Transverse colon (tissue), 4 donors: ENCODE results near the gene LRBA. TPM values are rescaled to one million over a fixed set of nuclear protein-coding genes. Genes with fewer than 3 reads are reported as not detected.

ENCODE experiments used
- DNase-seq: peaks from one replicate; pipeline ENCODE4 v3.0.0-alpha.2; 2019
- H3K27ac ChIP-seq, 4 donors: fragments of 200-600 bp; sonication (generic); 2 replicates each; pipeline ENCODE4 v1.5.1; 2016 to 2018; ENCODE audit warnings: inconsistent platforms in 4 of 4
- H3K27me3 ChIP-seq: fragments of 200-600 bp; sonication (generic); 2 replicates; pipeline ENCODE4 v1.5.1; 2017; ENCODE audit warnings: inconsistent platforms
- H3K36me3 ChIP-seq, 4 donors: fragments of 200-600 bp; sonication (generic); 2 replicates each; pipeline ENCODE4 v1.5.1; 2017 to 2019; ENCODE audit warnings: inconsistent platforms in 4 of 4
- H3K4me1 ChIP-seq, 4 donors: fragments of 200-600 bp; sonication (generic); 2 replicates each; pipeline ENCODE4 v1.5.1; 2017 to 2020; ENCODE audit warnings: inconsistent platforms in 4 of 4
- H3K4me3 ChIP-seq, 4 donors: fragments of 200-600 bp; sonication (generic); 1 replicate in 1 of 4; 2 replicates in 3 of 4; pipeline versions ENCODE4 v1.5.1 to v1.6.1; 2017 to 2019; ENCODE audit warnings: inconsistent platforms in 4 of 4
- H3K9me3 ChIP-seq, 2 donors: fragments of 200-600 bp; sonication (generic); 2 replicates each; pipeline ENCODE4 v1.5.1; 2017 to 2019; ENCODE audit warnings: inconsistent platforms in 2 of 2
- CTCF ChIP-seq, 5 experiments: fragments of 200-600 bp in 3 of 5; fragments of 450-650 bp in 2 of 5; sonication (generic) in 3 of 5; IDR thresholded peaks; 1 replicate in 2 of 5; 2 replicates in 3 of 5; pipeline ENCODE4 v1.5.1; 2016 to 2017; ENCODE audit warnings: antibody characterized with exemption in 5 of 5, inconsistent platforms in 3 of 5, mild to moderate bottlenecking in 2 of 5, moderate library complexity in 1 of 5
- EP300 ChIP-seq: sonication (generic); formaldehyde crosslinking; IDR thresholded peaks from one replicate; pipeline ENCODE4 v1.6.1; 2017; ENCODE audit warnings: antibody characterized with exemption, low read depth
- POLR2A ChIP-seq: fragments of 450-650 bp; IDR thresholded peaks from one replicate; pipeline ENCODE4 v1.6.1; 2016; ENCODE audit warnings: antibody characterized with exemption, mild to moderate bottlenecking, moderate library complexity
- POLR2AphosphoS5 ChIP-seq, 3 donors: sonication (generic); formaldehyde crosslinking; IDR thresholded peaks; one replicate each; pipeline ENCODE4 v1.6.1; 2016; ENCODE audit warnings: antibody characterized with exemption in 3 of 3
- WGBS, 2 donors: methylation state at CpG; one replicate each; pipeline ENCODE4 v1.1.5; 2018; ENCODE audit warnings: low coverage in 1 of 2; 5-methylcytosine and 5-hydroxymethylcytosine counted together
- in situ Hi-C, 4 donors: fragments of 200-750 bp; cut with MboI; loops; one replicate each; pipeline versions ENCODE4 v1.15.0 to v1.15.1; 2017; ENCODE audit warnings: low sequenced_read_pairs in 3 of 4, low pct_ligation_motif_present in 1 of 4, low pct_unique_long_range_greater_than_20kb in 1 of 4
- intact Hi-C: fragments of 100-400 bp; cut with DNase I; formaldehyde crosslinking; loops from one replicate; pipeline ENCODE4 v1.15.1; 2023; ENCODE audit warnings: low total_unique reads
- total RNA-seq, 4 donors: library from RNA; depleted of rRNA; stranded (reverse); fragments of >200 nt; gene quantifications; one replicate each; pipeline ENCODE4 v1.1.0, GENCODE V29; 2016

Gene LRBA
- total RNA-seq, 4 donors from 2014 or later = 82.7 to 125 (median 112) TPM

GRCh38 chr4:150862829-150863228, 152.3 kb downstream of the LRBA start:
- Histone ChIP-seq H3K4me1 (peaks cover 0 to 8% (median 0%) of the 10 kb centered on the region in 4 donors), H3K9me3 (no peaks in the 10 kb centered on the region), H3K27me3 (no peaks in the 10 kb centered on the region), H3K27ac (no peak overlapping the region), H3K4me3 (no peak overlapping the region), H3K36me3 (peaks cover 0 to under 1% (median 0%) of the 10 kb centered on the region in 4 donors)
- TF ChIP-seq POLR2AphosphoS5 (IDR thresholded peaks at IDR 0.05) (no peak), POLR2A (no peak), EP300 (no peak), CTCF (IDR thresholded peaks at IDR 0.05) (no peak)
- 93 to 100% methylated on average over 1 to 5 of the region's 5 CpGs for WGBS, 2 donors
- no peak for DNase-seq
- intact Hi-C loops (no loop called here), in situ Hi-C loops (loop anchor here in 3 of 4 donors (10.0 to 25.0 kb wide), 4 partner anchors 568 to 878 kb away; no protein-coding TSS in a partner anchor)

GRCh38 chr4:150859453-150859852, 155.6 kb downstream of the LRBA start:
- H3K4me1 ChIP-seq = peaks cover 0 to 15% (median 0%) of the 10 kb centered on the region in 4 donors
- no peak for DNase-seq
- WGBS, 2 donors = 18 to 30% methylated on average over 1 of the region's 1 CpG
- H3K36me3 ChIP-seq = no peaks in the 10 kb centered on the region
- no peak overlapping the region for H3K27ac ChIP-seq
- intact Hi-C loops (no loop called here), in situ Hi-C loops (loop anchor here in 2 of 4 donors (10.0 to 25.0 kb wide), 3 partner anchors 572 to 872 kb away; no protein-coding TSS in a partner anchor)
- H3K9me3 ChIP-seq = no peaks in the 10 kb centered on the region
- H3K27me3 ChIP-seq = no peaks in the 10 kb centered on the region
- no peak for TF ChIP-seq POLR2AphosphoS5 (IDR thresholded peaks at IDR 0.05)
- no peak for TF ChIP-seq POLR2A
- no peak for TF ChIP-seq CTCF (IDR thresholded peaks at IDR 0.05)
- no peak for TF ChIP-seq EP300
- H3K4me3 ChIP-seq = no peak overlapping the region

- no peak overlapping the region for H3K4me3 ChIP-seq
- H3K27ac ChIP-seq = no peak overlapping the region
- intact Hi-C loops = no loop called here
- in situ Hi-C loops = loop anchor here in 2 of 4 donors (10.0 to 25.0 kb wide), 3 partner anchors 569 to 869 kb away; no protein-coding TSS in a partner anchor
- TF ChIP-seq CTCF (IDR thresholded peaks at IDR 0.05) = no peak
- no peak for TF ChIP-seq POLR2AphosphoS5 (IDR thresholded peaks at IDR 0.05)
- no peak for TF ChIP-seq POLR2A
- TF ChIP-seq EP300 = no peak
- peaks cover 0 to 7% (median 2%) of the 10 kb centered on the region in 4 donors for H3K36me3 ChIP-seq
- 81 to 100% methylated on average over 1 of the region's 1 CpG for WGBS, 2 donors
- H3K27me3 ChIP-seq = no peaks in the 10 kb centered on the region
- no peaks in the 10 kb centered on the region for H3K9me3 ChIP-seq
- DNase-seq = no peak
- H3K4me1 ChIP-seq = peaks cover 0 to 19% (median 0%) of the 10 kb centered on the region in 4 donors
Measured at GRCh38 chr4:150855981-150856510, 159.0 kb downstream of the LRBA start.

GRCh38 chr4:150854600-150854999, 160.5 kb downstream of the LRBA start:
- H3K4me3 ChIP-seq = no peak overlapping the region
- TF ChIP-seq CTCF (IDR thresholded peaks at IDR 0.05) = no peak
- no peak for TF ChIP-seq EP300
- no peak for TF ChIP-seq POLR2A
- no peak for TF ChIP-seq POLR2AphosphoS5 (IDR thresholded peaks at IDR 0.05)
- intact Hi-C loops = no loop called here
- H3K4me1 ChIP-seq = peaks cover 0 to 17% (median 0%) of the 10 kb centered on the region in 4 donors
- DNase-seq = no peak
- peak overlapping the region in 1 of 4 donors; percentile 32 for H3K27ac ChIP-seq
- WGBS, 2 donors = 73 to 80% methylated on average over 4 of the region's 4 CpGs
- H3K27me3 ChIP-seq = no peaks in the 10 kb centered on the region
- peaks cover 0 to 7% (median 4%) of the 10 kb centered on the region in 4 donors for H3K36me3 ChIP-seq
- H3K9me3 ChIP-seq = no peaks in the 10 kb centered on the region
- in situ Hi-C loops = loop anchor here in 2 of 4 donors (10.0 to 25.0 kb wide), 3 partner anchors 567 to 867 kb away; no protein-coding TSS in a partner anchor
